Stimulated activated CD4-positive, alpha-beta T cell treated with anti-CD3 and anti-CD28 coated beads, Interleukin-2, amount 100 ng/mL, for 24 hours (primary cell): Measurements from ENCODE around the gene UVRAG.

Experiments used
- DNase-seq, 2 donors: peaks; one replicate each; pipeline ENCODE4 v3.0.0-alpha.2; 2020

The UVRAG gene

GRCh38 chr11:75810637-75811390 lies 4.2 kb upstream of the UVRAG start:
- no peak for DNase-seq

GRCh38 chr11:75811485-75811884 lies 3.5 kb upstream of the UVRAG start:
- DNase-seq, result no peak

GRCh38 chr11:75812542-75813040 lies 2.4 kb upstream of the UVRAG start:
- DNase-seq, result no peak

GRCh38 chr11:75813124-75813523 lies 1.9 kb upstream of the UVRAG start:
- no peak for DNase-seq

DNA sequence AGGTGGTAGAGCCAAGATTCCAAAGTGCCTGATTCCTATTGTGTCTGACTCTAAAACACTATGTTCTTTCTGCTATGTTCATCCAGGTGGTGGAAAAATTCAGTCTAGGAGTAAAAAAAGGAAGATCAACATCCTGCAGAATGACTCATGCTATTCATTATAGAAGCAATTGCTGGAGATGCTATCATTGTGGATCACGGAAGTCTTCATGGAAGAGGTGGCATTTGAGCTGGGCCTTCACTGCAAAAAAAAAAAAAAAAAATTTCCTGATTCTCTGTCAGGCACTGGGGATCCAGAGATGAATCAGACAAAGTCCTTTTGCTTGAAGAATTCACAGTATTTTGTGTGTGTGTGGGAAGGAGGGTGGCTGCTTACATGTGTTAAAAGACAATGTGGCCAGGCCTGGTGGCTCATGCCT lies 1.4 kb upstream of the UVRAG start:
- DNase-seq, result no peak

DNA sequence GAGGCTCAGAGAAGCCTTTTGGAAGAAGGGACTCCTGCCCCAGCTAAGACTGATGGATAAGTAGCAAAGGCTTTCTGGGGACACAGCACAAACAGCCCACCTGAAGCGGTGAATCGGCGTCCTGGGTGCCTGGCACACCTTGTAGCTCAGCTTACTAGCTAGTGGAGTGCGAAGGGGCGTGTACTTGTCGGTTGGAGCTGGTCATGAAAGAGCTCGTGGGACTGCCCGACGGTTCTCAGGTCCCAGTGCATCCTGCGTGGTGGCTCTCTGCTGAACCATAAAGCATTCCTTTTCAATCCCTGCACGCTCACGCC lies 690 bp upstream of the UVRAG start:
- no peak for DNase-seq

GRCh38 chr11:75815345-75816168 lies 547 bp downstream of the UVRAG start:
- peak in 1 of 2 donors; percentile 52 for DNase-seq

DNA sequence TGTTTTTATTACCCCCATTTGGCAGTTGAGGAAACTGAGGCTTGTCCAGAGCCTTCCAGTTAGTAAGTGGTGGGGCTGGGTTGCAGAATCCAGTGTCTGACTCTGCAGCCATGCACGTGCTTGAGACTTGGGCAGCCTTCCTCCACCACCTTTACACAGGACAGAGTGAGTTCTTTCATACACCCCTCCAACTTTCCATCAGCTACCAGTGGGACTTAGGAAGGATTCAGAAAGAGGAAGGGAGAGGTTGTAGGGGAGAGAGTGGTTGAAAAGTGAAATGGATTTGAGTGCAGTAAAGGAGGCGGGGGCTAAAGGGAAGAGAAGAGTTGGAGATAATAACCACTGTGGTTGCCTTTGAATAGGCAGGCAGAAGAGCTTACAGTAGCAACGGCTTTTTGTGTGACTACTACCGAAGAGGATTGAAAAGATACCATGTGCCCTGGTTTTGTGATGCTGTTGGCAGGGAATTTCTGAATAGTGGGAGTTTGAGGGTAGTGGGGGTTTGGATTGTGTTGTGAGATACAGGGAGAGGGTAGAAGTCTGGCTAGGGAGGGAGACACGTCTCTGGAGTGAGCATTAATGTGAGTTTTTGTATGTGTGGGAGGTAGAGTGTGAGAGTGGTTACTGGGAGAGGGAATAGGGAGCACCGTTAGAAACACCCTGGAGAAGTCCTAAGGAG lies 1.7 kb downstream of the UVRAG start:
- no peak for DNase-seq

DNA sequence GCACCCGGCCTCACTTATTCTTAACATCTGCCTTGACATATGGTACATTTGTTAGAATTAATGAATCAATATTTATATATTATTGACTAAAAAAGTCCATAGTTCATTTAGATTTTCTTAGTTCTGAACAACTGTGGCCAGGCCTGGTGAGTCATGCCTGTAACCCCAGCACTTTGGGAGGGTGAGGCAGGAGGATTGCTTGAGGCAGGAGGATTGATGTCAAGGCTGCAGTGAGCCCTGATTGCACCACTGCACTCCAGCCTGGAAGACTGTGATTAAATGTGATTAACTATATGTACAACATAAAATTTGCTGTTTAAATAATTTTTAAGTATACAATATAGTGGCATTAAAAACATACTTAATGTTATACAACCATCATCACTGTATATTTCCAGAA lies 5.6 kb downstream of the UVRAG start:
- no peak for DNase-seq

- DNase-seq, result no peak
Measured at GRCh38 chr11:75821202-75821601, 6.2 kb downstream of the UVRAG start.

DNA sequence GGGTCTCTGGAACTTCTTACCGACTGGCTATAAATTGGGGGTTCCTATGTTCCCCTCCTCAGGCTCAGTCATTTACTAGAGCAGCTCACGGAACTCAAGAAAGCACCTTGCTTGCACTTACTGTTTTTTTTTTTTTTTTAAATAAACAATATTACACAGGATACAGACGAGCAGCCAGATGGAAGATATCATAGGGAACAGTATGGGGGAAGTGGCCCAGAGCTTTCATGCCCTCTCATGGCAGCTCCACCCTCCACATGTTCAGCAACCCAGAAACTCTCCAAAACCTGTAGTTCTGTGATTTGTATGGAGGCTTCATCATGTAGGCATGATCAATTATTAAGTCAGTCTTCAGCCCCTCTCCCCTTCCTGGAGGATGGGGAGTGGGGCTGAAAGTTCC lies 7.5 kb downstream of the UVRAG start:
- no peak for DNase-seq

DNA sequence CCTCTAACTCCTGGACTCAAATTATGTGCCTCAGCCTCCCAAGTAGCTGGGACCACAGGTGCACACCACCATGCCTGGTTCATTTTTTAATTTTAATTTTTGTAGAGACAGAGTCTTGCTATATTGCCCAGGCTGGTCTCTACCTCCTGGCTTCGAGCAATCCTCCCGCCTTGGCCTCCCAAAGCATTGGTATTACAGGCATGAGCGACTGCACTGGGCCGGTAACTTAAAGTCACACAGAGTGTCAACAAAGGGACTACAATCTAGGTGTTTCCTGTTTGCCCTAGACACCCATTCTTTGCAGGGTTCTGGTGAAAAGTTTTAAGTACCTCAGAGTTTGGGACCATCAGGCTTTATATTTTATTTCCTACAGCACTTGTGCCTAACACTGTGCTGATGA lies 8.4 kb downstream of the UVRAG start:
- no peak for DNase-seq

- no peak for DNase-seq
Measured at GRCh38 chr11:75823946-75824345, 8.9 kb downstream of the UVRAG start.

DNA sequence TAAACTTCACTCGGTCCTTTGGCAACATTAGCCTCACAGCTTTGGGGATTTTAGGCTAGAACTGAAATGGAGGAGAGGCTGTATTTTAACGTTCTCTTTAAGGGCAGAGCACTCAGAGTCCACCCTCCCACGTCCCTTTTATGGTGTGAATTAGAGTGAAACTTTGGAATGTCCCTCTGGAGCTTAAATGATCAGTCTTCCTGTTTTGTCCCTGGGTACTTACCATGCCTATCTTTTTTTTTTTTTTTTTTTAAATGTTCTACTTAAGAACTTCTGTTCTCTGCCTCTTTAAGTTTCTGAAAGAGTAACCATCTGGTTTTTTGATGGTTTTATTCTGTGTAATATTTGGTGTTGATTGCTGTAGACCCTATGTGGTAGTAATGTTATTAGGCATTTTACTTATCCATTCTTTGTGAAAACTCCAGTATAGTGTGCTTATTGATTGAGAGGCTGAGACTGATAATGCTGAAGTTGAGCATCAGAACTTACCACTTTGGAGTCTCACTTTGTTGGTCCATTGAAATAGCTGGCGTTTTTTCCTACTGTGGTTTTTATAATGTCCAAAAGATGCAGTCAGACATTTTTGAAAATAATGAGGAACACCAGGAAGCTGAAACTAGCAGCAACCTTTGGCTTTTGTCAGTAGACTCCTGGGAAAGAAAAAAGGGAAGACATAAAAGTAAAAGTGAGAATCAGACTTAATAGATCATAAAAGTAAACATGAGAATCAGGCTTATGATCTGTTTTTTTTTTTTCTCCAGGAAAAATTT lies 11.6 kb downstream of the UVRAG start:
- DNase-seq, result no peak

- DNase-seq, result no peak
Measured at GRCh38 chr11:75827562-75827961, 12.6 kb downstream of the UVRAG start.

- no peak for DNase-seq
Measured at GRCh38 chr11:75831915-75832502, 17.0 kb downstream of the UVRAG start.

GRCh38 chr11:75834728-75835127 lies 19.7 kb downstream of the UVRAG start:
- DNase-seq, result no peak

- DNase-seq, result no peak
Measured at GRCh38 chr11:75836417-75836816, 21.4 kb downstream of the UVRAG start.

DNA sequence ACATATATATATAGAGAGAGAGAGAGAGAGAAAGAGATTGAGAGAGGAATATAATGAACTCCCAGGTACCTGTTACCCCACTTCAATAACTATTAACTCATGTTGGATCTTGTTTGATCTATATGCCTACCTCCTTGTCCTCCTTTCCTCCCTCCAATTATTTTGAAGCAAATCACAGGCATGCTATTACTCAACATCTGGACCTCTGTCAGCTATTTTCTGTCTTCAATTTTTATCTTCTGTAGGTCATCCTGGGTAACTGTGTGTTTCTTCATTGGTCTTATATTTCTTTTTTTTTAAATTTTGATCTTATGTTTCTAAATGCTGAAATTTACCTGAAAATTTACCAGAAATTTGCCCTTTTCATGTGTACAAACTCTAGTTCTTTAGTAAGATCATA lies 24.8 kb downstream of the UVRAG start:
- DNase-seq, result no peak

- DNase-seq, result no peak
Measured at GRCh38 chr11:75840522-75840921, 25.5 kb downstream of the UVRAG start.

GRCh38 chr11:75841739-75842138 lies 26.7 kb downstream of the UVRAG start:
- DNase-seq, result no peak

DNA sequence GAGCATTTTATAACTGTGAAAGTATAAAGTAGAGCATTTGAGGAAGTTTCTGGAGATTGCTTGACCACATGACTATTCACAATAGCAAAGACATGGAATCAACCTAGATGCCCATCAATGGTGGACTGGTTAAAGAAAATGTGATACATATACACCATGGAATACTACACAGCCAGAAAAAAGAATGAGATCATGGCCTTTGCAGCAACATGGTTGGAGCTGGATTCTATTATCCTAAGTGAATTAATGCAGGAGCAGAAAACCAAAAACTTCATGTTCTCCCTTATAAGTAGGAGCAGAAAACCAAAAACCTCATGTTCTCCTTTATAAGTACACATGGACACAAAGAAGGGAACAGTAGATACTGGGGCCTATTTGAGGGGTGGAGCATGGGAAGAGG lies 30.3 kb downstream of the UVRAG start:
- DNase-seq, result no peak

- no peak for DNase-seq
Measured at GRCh38 chr11:75849894-75850293, 34.9 kb downstream of the UVRAG start.
